Superior temporal gyrus (tissue), 1 donor: ENCODE measurements around the gene FUT3.
"Not testable (repeated sequence)": the region's sequence is repeated elsewhere in the genome, so short reads cannot be mapped to it uniquely, and the experiment has no call there.

Experiments used
- DNase-seq: peaks from one replicate; pipeline ENCODE4 v3.0.0-alpha.2; 2016; ENCODE audit errors: extremely low spot score

FUT3 gene

GRCh38 chr19:5882421-5882968 is 31.2 kb upstream of the FUT3 start:
- no peak for DNase-seq

- DNase-seq: no peak
Measured at GRCh38 chr19:5881543-5882299, 30.5 kb upstream of the FUT3 start.

GRCh38 chr19:5880604-5881078 is 29.4 kb upstream of the FUT3 start:
- DNase-seq: no peak

GRCh38 chr19:5880196-5880595 is 28.9 kb upstream of the FUT3 start:
- DNase-seq: no peak

DNA sequence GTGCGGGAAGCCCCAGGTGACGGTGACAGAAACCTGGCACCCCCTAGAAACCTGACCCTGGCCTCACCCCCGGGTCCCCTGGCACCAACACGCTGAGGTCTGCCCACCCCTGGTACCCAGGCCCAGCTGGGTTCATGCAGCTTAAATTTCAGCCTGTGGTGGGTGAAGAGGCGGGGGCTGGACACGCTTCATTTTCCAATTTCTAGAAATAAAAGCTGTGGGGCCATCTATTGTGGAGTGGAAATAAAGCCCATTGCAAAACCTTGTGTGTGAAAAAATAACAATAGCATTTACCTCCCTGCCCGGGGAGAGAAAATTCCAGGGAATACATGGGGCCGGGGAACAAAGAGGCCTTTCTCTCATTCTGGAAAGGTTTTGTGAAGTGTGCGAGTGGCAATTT is 26.6 kb upstream of the FUT3 start:
- DNase-seq: no peak

DNA sequence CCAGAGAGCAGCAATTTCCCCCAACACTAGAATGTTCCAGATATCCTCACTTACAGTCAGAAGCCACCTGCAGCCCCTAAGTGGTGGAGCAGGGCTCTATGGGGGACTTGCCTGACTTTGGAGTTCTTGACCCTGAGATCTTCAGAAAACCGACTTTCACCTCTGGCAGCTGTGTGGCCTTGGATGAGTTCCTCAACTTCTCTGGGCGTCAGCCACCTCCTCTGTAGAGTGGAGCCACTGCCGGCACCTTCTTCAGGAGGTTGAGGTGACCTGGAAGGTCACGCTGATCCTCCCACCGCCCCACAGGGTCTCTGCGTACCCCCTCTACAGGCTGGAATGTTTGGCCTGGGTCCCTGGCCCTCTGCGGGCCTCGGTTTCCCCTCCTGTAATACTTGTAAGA is 26.2 kb upstream of the FUT3 start:
- no peak for DNase-seq

DNA sequence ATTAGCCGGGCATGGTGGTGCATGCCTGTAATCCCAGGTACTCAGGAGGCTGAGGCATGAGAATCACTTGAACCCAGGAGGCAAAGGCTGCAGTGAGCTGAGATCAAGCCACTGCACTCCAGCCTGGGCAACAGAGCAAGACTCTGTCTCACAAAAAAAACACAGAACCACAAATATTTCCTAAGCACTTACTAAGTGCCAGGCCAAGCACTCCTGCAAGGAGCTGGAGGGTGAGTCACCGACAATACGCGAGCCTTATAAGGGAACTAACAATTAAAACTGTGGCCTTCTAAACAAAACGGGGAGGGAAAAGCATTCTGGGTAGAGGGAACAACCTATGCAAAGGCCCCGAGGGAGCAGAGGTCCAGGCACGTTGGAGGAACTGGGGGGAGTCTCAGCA is 23.2 kb upstream of the FUT3 start:
- DNase-seq: not testable (repeated sequence)

DNA sequence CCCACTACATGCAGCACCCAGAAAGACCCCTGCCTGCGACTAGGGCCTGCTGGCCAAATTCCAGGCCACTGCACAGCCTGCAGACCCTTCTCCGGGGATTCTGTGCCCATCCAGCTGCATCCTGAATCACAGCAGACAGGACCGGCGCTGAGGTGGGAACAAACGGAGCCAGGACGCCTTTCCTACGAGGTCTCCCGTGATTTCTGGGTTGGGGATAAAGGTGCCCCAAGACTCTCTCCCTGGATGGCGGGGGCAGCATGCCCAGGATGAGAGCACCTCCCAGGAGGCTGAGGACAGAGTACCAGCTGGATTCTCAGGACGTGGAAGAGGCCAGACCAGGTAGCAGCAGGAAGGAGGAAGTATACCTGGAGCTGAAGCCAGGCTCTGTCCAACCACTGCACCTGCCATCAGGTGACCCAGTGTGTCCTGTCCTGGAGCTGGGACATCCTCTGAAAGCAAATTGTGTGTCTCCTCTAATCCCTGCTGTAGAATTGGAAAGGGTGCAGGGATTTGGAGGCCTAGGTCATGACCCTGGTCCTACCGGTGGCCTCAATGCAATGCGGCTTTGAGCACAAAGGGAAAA is 22.5 kb upstream of the FUT3 start:
- DNase-seq: no peak

DNA sequence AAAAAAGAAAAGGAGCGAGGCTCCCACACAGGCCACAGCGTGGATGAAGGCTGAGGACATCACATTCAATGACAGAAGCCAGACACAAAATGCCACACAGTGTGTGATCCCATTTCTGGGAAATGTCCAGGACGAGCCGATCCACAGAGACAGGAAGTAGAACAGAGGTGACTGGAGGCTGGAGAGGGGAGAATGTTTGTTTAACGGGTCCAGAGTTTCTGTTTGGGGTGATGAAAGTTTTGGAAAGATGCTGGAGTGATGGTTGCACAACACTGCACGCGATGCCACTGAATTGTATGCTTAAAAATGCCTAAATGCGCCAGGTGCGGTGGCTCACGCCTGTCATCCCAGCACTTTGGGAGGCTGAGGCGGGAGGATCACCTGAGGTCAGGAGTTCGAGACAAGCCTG is 19.7 kb upstream of the FUT3 start:
- no peak for DNase-seq

GRCh38 chr19:5867201-5868136 is 16.2 kb upstream of the FUT3 start:
- DNase-seq: no peak

DNA sequence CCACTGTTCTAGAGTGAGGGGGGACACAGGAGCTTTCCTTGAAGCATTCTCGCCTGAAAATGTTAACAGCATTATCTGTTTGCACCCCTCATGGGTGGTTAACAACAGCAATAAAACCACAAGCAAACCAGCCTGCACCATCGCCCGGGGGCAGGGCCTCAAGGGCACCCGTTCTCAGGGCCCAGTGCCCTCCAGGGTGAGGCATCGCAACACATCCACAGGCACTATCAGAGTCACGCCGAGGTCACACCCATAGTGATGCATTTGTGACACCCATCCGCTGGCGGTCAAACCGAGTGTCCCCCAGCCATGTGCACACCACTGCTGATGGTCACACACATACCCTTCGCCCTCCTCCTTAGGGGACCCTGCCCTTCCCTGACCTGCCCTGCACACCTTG is 14.5 kb upstream of the FUT3 start:
- no peak for DNase-seq

DNA sequence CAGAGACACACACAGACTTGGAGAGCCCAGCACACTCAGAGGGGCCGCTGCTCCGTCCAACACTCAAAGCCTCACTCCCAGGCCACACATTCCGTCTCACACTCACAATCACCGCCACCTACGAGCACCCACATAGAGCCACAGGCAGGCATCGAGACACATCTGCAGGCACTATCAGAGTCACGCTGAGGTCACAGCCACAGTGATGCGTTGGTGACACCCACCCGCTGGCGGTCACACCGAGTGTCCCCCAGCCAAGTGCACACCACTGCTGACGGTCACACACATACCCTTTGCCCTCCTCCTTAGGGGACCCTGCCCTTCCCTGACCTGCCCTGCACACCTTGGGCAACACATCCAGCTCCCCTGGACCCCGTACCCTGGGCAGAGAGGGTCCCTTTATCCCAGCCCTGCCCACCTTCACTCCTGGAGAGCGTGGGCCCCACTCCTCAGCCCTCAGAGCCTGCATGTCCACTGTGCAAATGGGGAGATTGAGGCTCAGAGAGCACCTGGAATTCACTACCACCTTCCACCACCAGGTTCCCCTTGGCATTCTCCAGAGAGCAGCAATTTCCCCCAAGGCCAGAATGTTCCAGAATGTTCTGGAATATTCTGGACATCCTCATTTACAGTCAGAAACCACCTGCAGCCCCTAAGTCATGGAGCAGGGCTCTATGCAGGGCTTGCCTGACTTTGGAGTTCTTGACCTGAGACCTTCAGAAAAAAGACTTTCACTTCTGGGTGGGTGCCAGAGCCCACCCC is 13.7 kb upstream of the FUT3 start:
- DNase-seq: no peak

GRCh38 chr19:5864013-5864720 is 12.9 kb upstream of the FUT3 start:
- DNase-seq: no peak

- no peak for DNase-seq
Measured at GRCh38 chr19:5863030-5863665, 11.9 kb upstream of the FUT3 start.

DNA sequence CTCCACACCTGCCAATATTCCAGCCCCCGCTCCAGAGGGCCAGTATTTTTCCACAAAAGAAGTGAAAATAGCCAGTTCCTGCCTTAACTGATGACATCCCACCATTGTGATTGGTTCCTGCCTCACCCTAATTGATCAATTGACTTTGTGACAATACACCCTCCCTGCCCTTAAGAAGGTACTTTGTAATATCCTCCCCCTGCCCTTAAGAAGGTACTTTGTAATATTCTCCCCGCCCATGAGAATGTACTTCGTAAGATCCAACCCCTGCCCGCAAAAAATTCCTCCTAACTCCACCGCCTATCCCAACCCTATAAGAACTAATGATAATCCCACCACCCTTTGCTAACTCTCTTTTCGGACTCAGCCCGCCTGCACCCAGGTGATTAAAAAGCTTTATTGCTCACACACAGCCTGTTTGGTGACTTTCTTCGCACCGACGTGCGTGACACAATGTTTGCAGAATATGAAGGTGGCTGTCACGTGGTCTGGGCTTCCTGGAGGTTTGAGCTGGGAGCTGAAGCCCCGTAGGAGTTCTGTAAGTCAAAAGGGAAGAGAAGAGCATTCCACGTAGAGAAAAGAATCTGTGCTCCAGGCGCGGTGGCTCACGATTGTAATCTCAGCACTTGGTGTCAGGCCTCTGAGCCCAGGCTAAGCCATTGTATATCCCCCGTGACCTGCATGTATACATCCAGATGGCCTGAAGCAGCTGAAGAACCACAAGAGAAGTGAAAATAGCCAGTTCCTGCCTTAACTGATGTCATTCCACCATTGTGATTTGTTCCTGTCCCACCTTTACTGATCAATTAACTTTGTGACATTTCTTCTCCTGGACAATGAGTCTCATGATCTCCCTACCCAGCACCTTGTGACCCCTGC is 6.2 kb upstream of the FUT3 start:
- no peak for DNase-seq

DNA sequence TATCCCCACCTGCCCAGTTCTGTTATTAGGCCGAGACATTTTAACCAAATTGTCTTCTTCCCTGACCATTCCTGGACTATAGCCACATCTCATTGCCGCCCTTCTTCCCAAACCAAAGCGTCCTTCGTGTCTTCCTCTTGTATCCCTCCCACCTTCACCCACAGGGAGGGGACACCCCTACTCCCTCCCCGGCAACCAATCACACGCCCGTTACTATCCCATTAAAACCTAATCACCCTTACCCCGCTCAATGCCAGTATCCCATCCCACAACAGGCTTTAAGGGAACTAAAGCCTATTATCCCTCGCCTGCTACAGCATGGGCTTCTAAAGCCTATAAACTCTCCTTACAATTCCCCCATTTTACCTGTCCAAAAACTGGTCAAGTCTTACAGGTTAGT is 3.9 kb upstream of the FUT3 start:
- DNase-seq: not testable (repeated sequence)

- not testable (repeated sequence) for DNase-seq
Measured at GRCh38 chr19:5854121-5854520, 2.9 kb upstream of the FUT3 start.

DNA sequence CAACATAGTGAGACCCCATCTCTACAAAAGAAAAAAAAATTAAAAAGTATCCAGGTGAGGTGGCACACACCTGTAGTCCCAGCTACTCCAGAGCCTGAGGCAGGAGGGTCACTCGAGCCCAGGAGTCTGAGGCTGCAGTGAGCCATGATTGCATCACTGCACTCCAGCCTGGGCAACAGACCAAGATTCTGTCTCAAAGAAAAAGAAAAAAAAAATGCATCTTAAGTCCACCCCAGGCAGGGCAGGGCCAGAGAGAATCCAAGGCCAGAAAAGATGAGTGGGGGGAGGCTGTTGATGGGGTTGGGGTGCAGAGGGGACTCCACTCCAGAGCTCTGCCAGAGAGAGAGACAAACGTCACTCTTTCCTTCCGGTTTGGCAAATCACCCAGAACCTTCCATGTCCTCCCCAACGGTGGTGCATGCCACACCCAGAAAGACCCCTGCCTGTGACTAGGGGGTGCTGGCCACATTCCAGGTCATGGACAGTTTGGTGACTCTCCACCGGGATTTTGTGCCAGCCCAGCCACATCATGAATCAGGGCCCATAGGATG is 431 bp downstream of the FUT3 start:
- DNase-seq: no peak

GRCh38 chr19:5850189-5850588 is 1.1 kb downstream of the FUT3 start:
- no peak for DNase-seq
